Dermis blood vessel endothelial cell (primary cell): Measurements from ENCODE around the gene GALNT9. TPM values are rescaled to one million over a fixed set of nuclear protein-coding genes. Genes with fewer than 3 reads are reported as not detected.
"Not testable (repeated sequence)": the region's sequence is repeated elsewhere in the genome, so short reads cannot be mapped to it uniquely, and the experiment has no call there.

Experiments
- DNase-seq: peaks from one replicate; pipeline ENCODE4 v3.0.0; 2010
- total RNA-seq: library from RNA; depleted of rRNA; stranded (reverse); fragments of >200 nt; gene quantifications from 2 replicates; pipeline ENCODE4 v1.2.3, GENCODE V29; 2014

The GALNT9 gene
- total RNA-seq, 1 donor from 2014 or later: 0.17 TPM

GRCh38 chr12:132311201-132311915, 18.0 kb downstream of the GALNT9 start:
- no peak for DNase-seq

- DNase-seq: no peak
Measured at GRCh38 chr12:132310181-132311040, 19.0 kb downstream of the GALNT9 start.

- DNase-seq: no peak
Measured at GRCh38 chr12:132309596-132310086, 19.7 kb downstream of the GALNT9 start.

- no peak for DNase-seq
Measured at GRCh38 chr12:132308853-132309595, 20.4 kb downstream of the GALNT9 start.

GRCh38 chr12:132307976-132308852, 21.2 kb downstream of the GALNT9 start:
- DNase-seq: no peak

GRCh38 chr12:132306885-132307191, 22.6 kb downstream of the GALNT9 start:
- DNase-seq: no peak

GRCh38 chr12:132305991-132306884, 23.2 kb downstream of the GALNT9 start:
- DNase-seq: no peak

- no peak for DNase-seq
Measured at GRCh38 chr12:132305560-132305966, 23.8 kb downstream of the GALNT9 start.

GRCh38 chr12:132304866-132305265, 24.5 kb downstream of the GALNT9 start:
- not testable (repeated sequence) for DNase-seq

- not testable (repeated sequence) for DNase-seq
Measured at GRCh38 chr12:132303853-132304373, 25.5 kb downstream of the GALNT9 start.

GRCh38 chr12:132302466-132303358, 26.7 kb downstream of the GALNT9 start:
- no peak for DNase-seq

- DNase-seq: no peak
Measured at GRCh38 chr12:132300789-132301722, 28.3 kb downstream of the GALNT9 start.

- no peak for DNase-seq
Measured at GRCh38 chr12:132296063-132296462, 33.3 kb downstream of the GALNT9 start.

GRCh38 chr12:132295561-132295960, 33.8 kb downstream of the GALNT9 start:
- DNase-seq: not testable (repeated sequence)

GRCh38 chr12:132295101-132295526, 34.3 kb downstream of the GALNT9 start:
- DNase-seq: no peak

GRCh38 chr12:132294121-132295034, 35.0 kb downstream of the GALNT9 start:
- DNase-seq: no peak
